Smooth muscle cell (in vitro differentiated cells): ENCODE data around the gene EIF2S2. TPM values are rescaled to one million over a fixed set of nuclear protein-coding genes. Genes with fewer than 3 reads are reported as not detected.

Experiments
- DNase-seq: peaks from one replicate; lab custom pipeline; 2025; ENCODE audit not compliant: unreplicated experiment; lab: John Stamatoyannopoulos, UW
- H2AFZ ChIP-seq: fragments of 200-600 bp; sonication (generic); 2 replicates; pipeline ENCODE4 v1.6.0; 2016; ENCODE audit warnings: antibody characterized with exemption, low read depth, mild to moderate bottlenecking
- H3F3A ChIP-seq: fragments of 200-600 bp; sonication (generic); 2 replicates; pipeline ENCODE4 v1.6.0; 2017; ENCODE audit warnings: antibody characterized with exemption, low read depth
- H3K27ac ChIP-seq: fragments of 200-600 bp; sonication (generic); 2 replicates; pipeline ENCODE4 v1.5.1; 2016; ENCODE audit warnings: low read depth, mild to moderate bottlenecking
- H3K27me3 ChIP-seq: fragments of 200-600 bp; sonication (generic); 2 replicates; pipeline ENCODE4 v1.6.1; 2016; ENCODE audit warnings: low read depth, mild to moderate bottlenecking
- H3K36me3 ChIP-seq: fragments of 200-600 bp; sonication (generic); 2 replicates; pipeline ENCODE4 v1.5.1; 2016; ENCODE audit warnings: low read depth
- H3K4me1 ChIP-seq: fragments of 200-600 bp; sonication (generic); 2 replicates; pipeline ENCODE4 v1.5.1; 2016; ENCODE audit warnings: low read depth
- H3K4me2 ChIP-seq: fragments of 200-600 bp; sonication (generic); 2 replicates; pipeline ENCODE4 v1.6.0; 2016; ENCODE audit warnings: mild to moderate bottlenecking
- H3K4me3 ChIP-seq: fragments of 200-600 bp; sonication (generic); 2 replicates; pipeline ENCODE4 v1.5.1; 2016; ENCODE audit warnings: mild to moderate bottlenecking
- H3K79me2 ChIP-seq: fragments of 200-600 bp; sonication (generic); 2 replicates; pipeline ENCODE4 v1.6.0; 2016; ENCODE audit warnings: low read depth, mild to moderate bottlenecking
- H3K9ac ChIP-seq: fragments of 200-600 bp; sonication (generic); 2 replicates; pipeline ENCODE4 v1.6.0; 2016; ENCODE audit warnings: low read depth
- H3K9me3 ChIP-seq: fragments of 200-600 bp; sonication (generic); replicated peaks from 2 replicates; pipeline ENCODE4 v1.5.1; 2016; ENCODE audit warnings: low read depth
- H4K20me1 ChIP-seq: fragments of 200-600 bp; sonication (generic); 2 replicates; pipeline ENCODE4 v1.6.0; 2016; ENCODE audit warnings: low read depth
- CTCF ChIP-seq: fragments of 200-600 bp; sonication (generic); IDR thresholded peaks from 2 replicates; pipeline ENCODE4 v1.5.1; 2017; ENCODE audit warnings: borderline replicate concordance, mild to moderate bottlenecking, antibody characterized with exemption; ENCODE audit not compliant: insufficient read depth, poor library complexity, severe bottlenecking
- WGBS: methylation state at CpG from one replicate; pipeline ENCODE4 v1.1.7; 2016; ENCODE audit warnings: low lambda C conversion rate; 5-methylcytosine and 5-hydroxymethylcytosine counted together
- polyA plus RNA-seq: library from polyadenylated mRNA; unstranded; fragments of >200 nt; fragmentation: Nextera tagmentation; extraction: Ambion mirVana; gene quantifications from 2 replicates; pipeline ENCODE4 v1.2.1, GENCODE V29; 2016
- total RNA-seq: library from RNA; depleted of rRNA; stranded (reverse); fragments of >200 nt; gene quantifications from 2 replicates; pipeline ENCODE4 v1.2.3, GENCODE V29; 2014

EIF2S2 gene
- total and polyA plus RNA-seq, 2 experiments from 2014 or later: 38.6 to 69.8 TPM

GRCh38 chr20:34109442-34109841 is 2.6 kb downstream of the EIF2S2 start:
- Histone ChIP-seq H3K9me3 (no peaks in the 10 kb centered on the region), H3K9ac (no peak overlapping the region), H3K36me3 (peaks cover 17% of the 10 kb centered on the region), H4K20me1 (peaks cover 71% of the 10 kb centered on the region), H3K27ac (peak overlapping the region; percentile 8), H3K79me2 (peaks cover 74% of the 10 kb centered on the region), H3K4me2 (peak overlapping the region; percentile 95), H3K4me1 (peaks cover 17% of the 10 kb centered on the region), H2AFZ (no peak overlapping the region), H3F3A (peaks cover 6% of the 10 kb centered on the region), H3K27me3 (no peaks in the 10 kb centered on the region), H3K4me3 (no peak overlapping the region)
- no peak for DNase-seq
- 94% methylated on average over 6 of the region's 6 CpGs for WGBS
- TF ChIP-seq CTCF: no peak

DNA sequence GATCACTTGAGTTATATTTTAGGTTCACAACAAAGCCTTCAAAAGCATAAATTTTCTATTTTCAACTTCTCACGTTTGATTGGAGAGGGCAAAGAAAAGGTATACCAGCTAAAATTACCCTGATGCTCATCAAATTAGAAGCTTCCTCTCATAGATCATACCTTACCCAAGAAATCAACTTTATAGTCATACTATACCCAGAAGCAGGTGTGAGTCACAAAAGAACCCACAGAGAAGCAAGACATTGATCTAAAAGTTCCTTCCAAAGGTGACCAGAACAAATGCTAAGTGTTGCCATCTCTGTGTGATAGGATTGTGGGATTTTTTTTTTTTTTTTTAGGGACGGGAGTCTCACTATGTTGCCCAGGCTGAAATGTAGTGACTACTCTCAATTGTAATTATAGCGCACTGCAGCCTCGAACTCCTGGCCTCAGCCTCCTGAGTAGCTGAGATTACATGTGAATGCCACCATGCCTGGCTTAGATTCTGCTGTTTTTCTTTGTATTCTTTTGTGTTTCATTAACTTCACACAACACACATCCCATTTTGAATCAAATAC is 3.3 kb downstream of the EIF2S2 start:
- Histone ChIP-seq H3K79me2 (peaks cover 81% of the 10 kb centered on the region), H3K9ac (no peak overlapping the region), H3K4me1 (peaks cover 17% of the 10 kb centered on the region), H3F3A (peaks cover 6% of the 10 kb centered on the region), H3K36me3 (peaks cover 23% of the 10 kb centered on the region), H3K27me3 (no peaks in the 10 kb centered on the region), H2AFZ (no peak overlapping the region), H3K4me3 (no peak overlapping the region), H3K4me2 (peak overlapping the region; percentile 95), H3K27ac (peak overlapping the region; percentile 8), H4K20me1 (peaks cover 79% of the 10 kb centered on the region), H3K9me3 (no peaks in the 10 kb centered on the region)
- DNase-seq: no peak
- WGBS: 94% methylated on average over 4 of the region's 4 CpGs
- no peak for TF ChIP-seq CTCF

- H4K20me1 ChIP-seq: peaks cover 100% of the 10 kb centered on the region
- no peak for DNase-seq
- H3K9me3 ChIP-seq: no peaks in the 10 kb centered on the region
- WGBS: 99% methylated on average over 3 of the region's 3 CpGs
- H3K36me3 ChIP-seq: peaks cover 30% of the 10 kb centered on the region
- H3K27me3 ChIP-seq: no peaks in the 10 kb centered on the region
- H3K4me1 ChIP-seq: peaks cover 17% of the 10 kb centered on the region
- no peak overlapping the region for H3K9ac ChIP-seq
- peaks cover 99% of the 10 kb centered on the region for H3K79me2 ChIP-seq
- no peak overlapping the region for H3K27ac ChIP-seq
- H3K4me2 ChIP-seq: no peak overlapping the region
- no peak overlapping the region for H2AFZ ChIP-seq
- peaks cover 6% of the 10 kb centered on the region for H3F3A ChIP-seq
- TF ChIP-seq CTCF: no peak
- H3K4me3 ChIP-seq: no peak overlapping the region
These were observed 5.9 kb downstream of the EIF2S2 start for GRCh38 chr20:34105978-34106675.
